Measurements from ENCODE around the gene PSORS1C1.

The PSORS1C1 gene

DNA sequence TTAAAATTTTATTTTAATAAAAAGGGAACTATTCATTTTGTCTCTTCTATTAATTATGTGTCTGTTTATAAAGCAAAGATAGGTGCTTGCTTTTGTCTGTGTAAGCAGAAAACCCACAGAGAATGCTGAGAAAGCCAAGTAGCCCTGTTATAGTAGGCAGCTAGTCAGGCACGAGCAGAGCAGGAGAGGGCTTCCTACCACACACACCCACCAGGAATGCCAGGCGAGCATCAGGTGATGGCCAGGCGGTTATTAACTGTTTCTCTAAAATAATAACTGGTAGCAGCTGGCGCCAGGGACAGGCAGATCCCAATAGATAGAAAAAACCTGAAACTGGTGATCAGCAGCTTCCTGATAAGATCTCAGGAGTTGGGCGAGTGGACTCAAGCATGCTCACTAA is 17.9 kb upstream of the PSORS1C1 start:
- DNase-seq = no peak

DNA sequence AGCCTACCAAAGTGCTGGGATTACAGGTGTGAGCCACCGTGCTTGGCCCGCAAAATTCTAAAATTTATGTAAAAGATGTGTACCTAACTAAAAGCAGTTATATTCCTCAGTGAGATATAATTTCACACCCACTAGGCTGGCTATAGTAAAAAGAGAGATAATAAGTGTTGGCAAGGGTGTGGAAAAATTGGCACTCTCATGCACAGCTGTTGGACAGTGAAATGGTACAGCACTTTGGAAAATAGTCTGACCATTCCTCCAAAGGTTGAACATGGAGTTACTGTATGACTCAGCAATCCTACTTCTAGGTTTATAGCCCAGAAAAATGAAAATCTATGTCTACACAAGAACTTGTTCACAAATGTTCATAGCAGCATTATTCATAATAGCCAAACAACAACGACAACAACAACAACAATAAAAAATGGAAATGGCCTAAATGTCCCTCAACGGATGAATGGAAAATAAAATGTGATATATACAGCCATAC is 16.1 kb upstream of the PSORS1C1 start:
- DNase-seq = no peak

DNA sequence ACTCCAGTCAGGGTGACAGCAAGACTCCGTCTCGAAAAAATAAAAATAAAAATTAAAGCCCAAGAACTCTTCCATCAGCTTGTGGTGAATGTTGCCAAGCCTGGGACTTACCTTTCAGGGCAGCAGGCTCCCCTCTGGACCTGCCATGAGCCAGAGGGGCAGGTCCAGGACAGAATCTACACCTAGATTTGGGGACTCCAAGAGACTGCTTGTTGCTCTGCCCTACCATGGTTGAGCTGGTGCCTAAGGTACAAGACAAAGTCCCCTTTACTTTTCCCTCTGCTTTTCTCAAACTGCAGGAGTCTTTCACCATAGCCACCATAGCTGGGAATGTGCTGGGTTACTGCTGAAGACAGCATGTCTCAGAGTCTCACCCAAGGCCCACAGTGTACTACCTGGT is 11.5 kb upstream of the PSORS1C1 start:
- DNase-seq = no peak

GRCh38 chr6:31107052-31107451 is 7.5 kb upstream of the PSORS1C1 start:
- no peak for DNase-seq

DNA sequence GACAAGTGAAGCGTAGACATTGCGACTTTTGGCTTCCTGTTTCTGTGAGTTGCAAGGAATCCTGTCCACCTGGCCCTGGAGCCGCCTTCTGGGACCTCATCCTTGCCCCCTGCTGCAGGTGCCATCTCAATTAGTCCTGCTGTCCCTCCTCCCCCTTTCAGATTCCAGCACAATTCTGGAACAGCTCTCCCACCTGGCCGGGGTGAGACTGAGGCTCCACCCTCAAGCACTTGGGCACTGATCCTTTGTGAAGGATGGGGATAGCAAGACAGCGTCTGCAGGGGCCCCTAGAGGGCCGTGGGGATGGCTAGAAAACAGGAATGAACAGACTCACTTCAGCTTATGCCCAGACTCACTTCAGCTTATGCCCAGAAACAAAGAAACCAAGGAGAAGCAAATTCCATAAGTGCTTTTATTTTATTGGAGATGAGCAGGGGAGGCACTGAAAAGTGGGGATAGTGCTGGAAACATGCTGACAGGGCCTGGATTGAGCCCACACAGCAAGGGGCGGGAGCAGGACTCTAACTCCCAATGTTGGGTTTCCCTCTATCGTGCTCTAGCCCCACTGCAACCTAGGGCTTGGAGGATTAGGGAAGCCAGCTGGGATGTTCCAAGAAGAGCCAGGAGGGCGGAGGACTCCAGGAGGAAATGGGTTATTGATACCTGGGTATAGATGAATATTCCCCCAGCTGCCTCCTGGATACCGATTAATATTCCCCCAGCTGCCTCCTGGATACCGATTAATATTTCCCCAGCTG is 3.6 kb upstream of the PSORS1C1 start:
- DNase-seq = no peak

DNA sequence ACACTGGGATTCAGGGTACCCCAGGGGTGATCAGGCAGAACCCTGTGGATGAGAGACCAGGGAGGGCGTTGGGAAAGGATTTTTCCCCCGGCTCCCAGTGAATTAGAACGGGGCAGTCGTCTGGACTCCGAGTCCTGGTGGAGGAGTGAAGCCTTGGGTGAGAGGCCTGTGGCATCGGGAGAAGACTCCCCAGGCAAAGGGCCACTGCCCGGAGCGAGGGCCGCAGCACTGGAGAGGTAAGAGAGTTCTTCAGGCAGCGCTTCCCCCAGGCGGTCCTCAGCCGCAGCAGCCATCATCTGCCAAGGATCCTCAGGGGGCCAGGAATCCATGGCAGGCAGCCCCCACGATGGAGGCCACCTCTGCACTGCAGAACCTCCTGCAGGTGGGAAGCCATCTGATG is 2.9 kb upstream of the PSORS1C1 start:
- DNase-seq = no peak

DNA sequence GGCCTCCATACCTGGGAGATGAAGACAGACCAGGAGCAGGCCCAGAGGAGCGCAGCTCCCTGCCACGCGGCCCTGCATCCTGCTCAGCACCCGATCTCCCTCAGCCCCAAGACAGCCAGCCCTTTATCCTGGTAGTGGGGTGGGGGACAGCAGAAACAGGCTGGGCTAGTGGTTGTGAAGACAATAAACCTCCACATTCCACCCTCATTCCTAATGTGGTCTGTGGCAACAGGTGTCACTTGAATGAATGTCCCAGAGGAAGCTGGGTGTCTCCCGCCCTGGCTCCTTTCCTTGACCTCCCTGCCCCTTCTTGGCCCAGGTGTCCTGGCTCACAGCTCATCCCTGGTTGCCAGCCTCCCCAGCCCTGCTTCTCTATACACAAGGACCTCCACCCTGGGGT is 2.1 kb upstream of the PSORS1C1 start, which contains the start of gene C6orf15:
Gene C6orf15, minus strand, starts transcription at position 98 of the 400 bp plus-strand sequence. Its CDS starts 20 bp downstream, at position 78.
- no peak for DNase-seq

GRCh38 chr6:31113861-31114540 is 599 bp upstream of the PSORS1C1 start:
- no peak for DNase-seq

GRCh38 chr6:31114970-31115849 is 610 bp downstream of the PSORS1C1 start:
- DNase-seq = no peak

GRCh38 chr6:31115941-31116560 is 1.5 kb downstream of the PSORS1C1 start:
- DNase-seq = no peak

DNA sequence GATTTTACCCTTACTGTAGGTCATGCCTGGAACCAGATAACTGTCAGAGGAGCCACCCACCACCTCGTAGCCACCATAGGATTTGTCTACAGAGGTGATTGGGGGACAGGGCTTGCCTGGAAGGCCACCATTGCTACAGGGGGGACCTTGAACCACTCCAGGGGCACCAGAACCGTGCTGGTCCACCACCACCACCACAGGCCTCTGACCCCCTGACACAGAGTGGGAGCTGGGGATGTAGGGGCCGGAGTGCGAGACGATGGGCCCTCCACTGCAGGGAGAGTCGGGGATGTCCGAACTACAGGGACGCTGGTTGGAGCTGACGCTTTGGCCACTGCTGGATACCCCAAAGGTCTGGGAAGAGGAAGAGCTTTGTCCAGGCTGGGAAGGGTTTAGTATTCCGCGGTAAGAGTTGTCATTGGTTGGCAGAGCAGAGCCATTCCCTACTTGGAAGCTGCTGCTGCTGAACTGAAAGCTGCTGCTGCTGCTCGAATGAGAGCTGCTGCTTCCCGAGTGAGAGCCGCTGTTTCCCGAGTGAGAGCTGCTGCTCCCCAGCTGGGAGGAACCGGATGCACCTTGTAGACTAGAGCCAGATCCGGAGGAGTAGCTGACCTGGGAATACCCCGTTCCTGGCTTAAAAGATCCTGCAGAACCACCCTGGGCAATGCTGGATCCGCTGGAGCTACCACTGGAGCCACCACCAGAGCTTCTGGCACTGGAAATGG is 2.2 kb downstream of the PSORS1C1 start:
- DNase-seq = no peak

DNA sequence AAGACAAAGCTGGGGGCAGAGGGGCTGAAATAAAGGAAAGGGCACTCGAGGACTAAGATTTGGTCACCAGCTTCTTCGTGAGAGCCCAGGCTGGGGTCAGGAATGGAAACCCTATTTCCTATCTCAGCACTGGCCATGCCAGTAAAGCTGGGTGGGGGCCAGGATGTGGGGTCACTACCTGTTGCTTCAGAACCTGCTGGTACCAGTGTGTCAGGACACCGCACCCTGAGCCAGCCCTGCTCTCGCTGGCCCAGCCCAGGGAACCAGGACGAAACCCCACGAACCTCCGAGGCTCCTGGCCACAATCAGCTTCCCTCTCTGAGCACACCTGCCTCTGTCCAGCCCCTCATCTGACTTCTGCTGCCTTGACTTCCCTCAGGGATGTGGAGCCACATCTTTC is 3.6 kb downstream of the PSORS1C1 start:
- no peak for DNase-seq

GRCh38 chr6:31120151-31120915 is 5.7 kb downstream of the PSORS1C1 start, which contains the start of gene CDSN:
Gene CDSN, minus strand, starts transcription at chr6:31120446. Its CDS starts 27 bp downstream, at chr6:31120419.
- no peak for DNase-seq

DNA sequence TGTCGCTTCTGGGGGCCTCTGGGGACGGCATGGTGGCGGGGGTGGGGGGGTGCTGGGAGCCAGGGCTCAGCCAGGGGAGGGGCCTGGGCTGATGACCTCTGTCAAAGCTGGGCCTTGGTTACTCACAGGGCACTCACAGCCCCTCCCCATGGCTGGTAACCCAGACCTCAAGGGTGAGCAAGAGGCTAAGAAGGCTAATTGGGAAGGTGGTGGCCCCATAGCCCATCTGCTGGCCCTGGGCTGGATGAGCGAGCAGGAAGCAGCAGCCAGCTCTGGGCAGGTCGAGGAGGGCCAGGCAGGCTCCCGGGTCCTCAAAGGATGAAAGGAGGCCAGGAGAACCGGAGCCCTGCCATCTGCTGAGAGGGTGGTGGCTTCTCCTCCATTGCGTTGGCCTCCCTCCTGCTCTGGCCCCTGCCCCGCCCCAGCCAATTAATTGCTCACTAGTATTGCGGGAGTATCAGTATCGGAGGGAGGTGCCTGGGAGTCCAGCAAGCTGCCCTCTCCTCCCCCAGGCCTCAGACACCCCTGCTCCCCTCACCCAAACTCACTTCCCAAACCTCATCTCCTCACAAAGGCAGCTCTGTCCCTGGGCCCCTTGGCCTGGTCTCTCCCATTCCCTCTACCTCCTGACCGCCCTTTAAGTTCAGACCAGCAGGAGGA is 6.7 kb downstream of the PSORS1C1 start:
- no peak for DNase-seq

DNA sequence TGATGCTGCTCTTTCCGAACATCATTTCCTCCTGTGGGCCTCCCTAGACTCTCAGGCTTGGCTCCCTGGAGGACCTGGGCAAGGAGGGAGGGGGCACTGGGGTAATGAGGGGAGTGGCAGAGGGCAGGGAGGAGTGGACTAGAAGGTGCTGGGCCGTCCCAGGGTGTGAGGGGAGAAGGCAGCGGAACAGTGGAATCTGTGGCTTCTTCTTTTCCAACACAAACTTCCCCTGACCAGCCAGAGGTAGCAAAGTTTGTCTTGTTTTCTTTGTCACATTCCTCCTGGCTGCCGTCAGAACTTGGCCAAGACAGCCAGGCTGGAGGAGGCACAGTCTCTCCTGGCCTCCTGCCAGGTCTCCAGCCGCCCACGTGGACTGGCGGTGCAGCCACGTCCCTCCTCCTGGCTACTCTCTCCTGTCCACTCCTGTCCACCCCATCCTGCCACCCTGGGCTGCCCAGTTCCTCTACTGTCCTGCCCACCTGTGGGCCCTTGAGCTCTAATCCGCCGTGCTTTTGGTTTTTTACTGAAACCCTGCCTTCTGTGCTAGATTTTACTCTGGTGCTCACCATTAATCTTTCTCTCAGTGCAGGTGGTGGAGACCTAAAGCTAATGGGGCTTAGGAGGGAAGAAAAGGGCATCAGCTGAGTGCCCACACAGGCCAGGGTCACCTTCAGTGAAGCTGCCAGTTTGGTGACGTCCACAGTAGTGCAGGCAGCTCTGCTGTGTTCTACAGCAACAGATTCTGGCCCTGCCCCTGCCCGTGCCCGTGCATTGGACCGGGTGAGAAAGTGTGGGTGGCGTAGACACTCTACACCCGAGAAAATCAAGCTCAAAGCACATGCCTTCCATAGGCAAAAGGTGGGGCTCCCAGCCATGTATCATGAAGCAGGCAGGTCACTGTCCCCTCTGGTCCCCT is 8.4 kb downstream of the PSORS1C1 start:
- no peak for DNase-seq

GRCh38 chr6:31125162-31125561 is 10.6 kb downstream of the PSORS1C1 start:
- no peak for DNase-seq

- DNase-seq = no peak
These were observed 11.2 kb downstream of the PSORS1C1 start for GRCh38 chr6:31125586-31126363.

GRCh38 chr6:31126396-31127175 is 12.0 kb downstream of the PSORS1C1 start:
- DNase-seq = no peak

Measured in DMS79 treated with DMSO at 0.1 percent for 48 hours (cell line).